Fibroblast of lung (primary cell): ENCODE data around the gene ARMC9. TPM values are rescaled to one million over a fixed set of nuclear protein-coding genes. Genes with fewer than 3 reads are reported as not detected.
"Not testable (repeated sequence)": the region's sequence is repeated elsewhere in the genome, so short reads cannot be mapped to it uniquely, and the experiment has no call there.

Experiments
- DNase-seq, 2 donors: peaks; one replicate each; pipeline versions ENCODE4 v3.0.0 to v3.0.0-alpha.2; 2010; ENCODE audit warnings: low read depth in 2 of 2
- H2AFZ ChIP-seq: 2 replicates; pipeline ENCODE4 v1.5.1; 2012; ENCODE audit warnings: low read length, control low read depth, inconsistent platforms
- H3K27ac ChIP-seq: 2 replicates; pipeline ENCODE4 v1.5.1; 2011; ENCODE audit warnings: low read length, control low read depth; ENCODE audit not compliant: insufficient read depth
- H3K27me3 ChIP-seq: 2 replicates; pipeline ENCODE4 v1.5.1; 2011; ENCODE audit warnings: mild to moderate bottlenecking, low read length; ENCODE audit not compliant: control insufficient read depth, insufficient read depth
- H3K36me3 ChIP-seq: 2 replicates; pipeline ENCODE4 v1.5.1; 2011; ENCODE audit warnings: low read length; ENCODE audit not compliant: control insufficient read depth, insufficient read depth
- H3K4me1 ChIP-seq: 2 replicates; pipeline ENCODE4 v1.5.1; 2011; ENCODE audit warnings: low read length; ENCODE audit not compliant: control insufficient read depth, insufficient read depth; ENCODE audit errors: extremely low read depth
- H3K4me2 ChIP-seq: 2 replicates; pipeline ENCODE4 v1.5.1; 2011; ENCODE audit warnings: low read length, control low read depth; ENCODE audit not compliant: insufficient read depth; ENCODE audit errors: extremely low read depth
- H3K4me3 ChIP-seq, 4 experiments: fragments of 200-600 bp in 1 of 4; sonication (generic) in 1 of 4; replicated peaks in 1 of 4; 2 replicates each; pipeline ENCODE4 v1.5.1; 2011 to 2016; ENCODE audit warnings: low read length in 4 of 4, low read depth in 3 of 4, mild to moderate bottlenecking in 3 of 4, control low read depth in 2 of 4, inconsistent platforms in 1 of 4, mixed read lengths in 1 of 4; ENCODE audit not compliant: insufficient read depth in 1 of 4; ENCODE audit errors: control extremely low read depth in 1 of 4
- H3K79me2 ChIP-seq: 2 replicates; pipeline ENCODE4 v1.5.1; 2012; ENCODE audit warnings: mild to moderate bottlenecking, low read length, inconsistent platforms; ENCODE audit not compliant: control insufficient read depth, insufficient read depth
- H3K9ac ChIP-seq: 2 replicates; pipeline ENCODE4 v1.5.1; 2011; ENCODE audit warnings: mild to moderate bottlenecking, low read length, control low read depth; ENCODE audit not compliant: insufficient read depth
- H3K9me3 ChIP-seq: 2 replicates; pipeline ENCODE4 v1.5.1; 2012; ENCODE audit warnings: low read depth, low read length; ENCODE audit not compliant: control insufficient read depth, insufficient read depth
- H4K20me1 ChIP-seq: 2 replicates; pipeline ENCODE4 v1.5.1; 2011; ENCODE audit warnings: low read length; ENCODE audit not compliant: control insufficient read depth, insufficient read depth; ENCODE audit errors: extremely low read depth
- EZH2 ChIP-seq: IDR thresholded peaks from 2 replicates; pipeline ENCODE4 v1.5.1; 2012; ENCODE audit warnings: low read length, control low read depth, mild to moderate bottlenecking; ENCODE audit errors: missing control alignments
- polyA plus RNA-seq, 2 donors: library from polyadenylated mRNA; depleted of rRNA in 1 of 2; stranded (reverse) in 1 of 2; unstranded in 1 of 2; fragments of >200 nt; gene quantifications; 2 replicates each; pipeline ENCODE4 v1.2.1, GENCODE V29; 2011 to 2012; ENCODE audit warnings: missing spikeins in 1 of 2
- total RNA-seq: library from RNA; depleted of rRNA; stranded (reverse); fragments of >200 nt; gene quantifications from 2 replicates; pipeline ENCODE4 v1.2.1, GENCODE V29; 2014
- TF ChIP-seq, protein P1 (sequence below), 2 donors: IDR thresholded peaks in 1 of 2; conservative IDR thresholded peaks in 1 of 2; 1 replicate in 1 of 2; 2 replicates in 1 of 2; pipeline ENCODE4 v1.5.1; 2011 to 2012; ENCODE audit warnings: low read length in 2 of 2, control low read depth in 1 of 2, inconsistent platforms in 1 of 2, low read depth in 1 of 2, mild to moderate bottlenecking in 1 of 2

Gene ARMC9
- total and polyA plus RNA-seq, 2 donors (not counting 1 experiment from before 2014, with no cell fraction given): 68.4 to 153 TPM

DNA sequence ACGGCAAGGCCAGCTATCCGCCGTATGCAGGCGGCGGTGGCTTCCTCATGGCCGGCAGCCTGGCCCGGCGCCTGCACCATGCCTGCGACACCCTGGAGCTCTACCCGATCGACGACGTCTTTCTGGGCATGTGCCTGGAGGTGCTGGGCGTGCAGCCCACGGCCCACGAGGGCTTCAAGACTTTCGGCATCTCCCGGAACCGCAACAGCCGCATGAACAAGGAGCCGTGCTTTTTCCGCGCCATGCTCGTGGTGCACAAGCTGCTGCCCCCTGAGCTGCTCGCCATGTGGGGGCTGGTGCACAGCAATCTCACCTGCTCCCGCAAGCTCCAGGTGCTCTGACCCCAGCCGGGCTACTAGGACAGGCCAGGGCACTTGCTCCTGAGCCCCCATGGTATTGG is 200.2 kb downstream of the ARMC9 start:
- no peaks in the 10 kb centered on the region for H3K79me2 ChIP-seq
- H3K9ac ChIP-seq: no peak overlapping the region
- H3K27ac ChIP-seq: no peak overlapping the region
- no peak overlapping the region for H3K4me3 ChIP-seq
- peaks cover 27% of the 10 kb centered on the region for H3K27me3 ChIP-seq
- no peaks in the 10 kb centered on the region for H4K20me1 ChIP-seq
- no peak overlapping the region for H2AFZ ChIP-seq
- no peak for DNase-seq
- H3K4me1 ChIP-seq: no peaks in the 10 kb centered on the region
- TF ChIP-seq, protein P1, sequence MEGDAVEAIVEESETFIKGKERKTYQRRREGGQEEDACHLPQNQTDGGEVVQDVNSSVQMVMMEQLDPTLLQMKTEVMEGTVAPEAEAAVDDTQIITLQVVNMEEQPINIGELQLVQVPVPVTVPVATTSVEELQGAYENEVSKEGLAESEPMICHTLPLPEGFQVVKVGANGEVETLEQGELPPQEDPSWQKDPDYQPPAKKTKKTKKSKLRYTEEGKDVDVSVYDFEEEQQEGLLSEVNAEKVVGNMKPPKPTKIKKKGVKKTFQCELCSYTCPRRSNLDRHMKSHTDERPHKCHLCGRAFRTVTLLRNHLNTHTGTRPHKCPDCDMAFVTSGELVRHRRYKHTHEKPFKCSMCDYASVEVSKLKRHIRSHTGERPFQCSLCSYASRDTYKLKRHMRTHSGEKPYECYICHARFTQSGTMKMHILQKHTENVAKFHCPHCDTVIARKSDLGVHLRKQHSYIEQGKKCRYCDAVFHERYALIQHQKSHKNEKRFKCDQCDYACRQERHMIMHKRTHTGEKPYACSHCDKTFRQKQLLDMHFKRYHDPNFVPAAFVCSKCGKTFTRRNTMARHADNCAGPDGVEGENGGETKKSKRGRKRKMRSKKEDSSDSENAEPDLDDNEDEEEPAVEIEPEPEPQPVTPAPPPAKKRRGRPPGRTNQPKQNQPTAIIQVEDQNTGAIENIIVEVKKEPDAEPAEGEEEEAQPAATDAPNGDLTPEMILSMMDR (conservative IDR thresholded peaks at IDR 0.05 in 1 of 2, IDR thresholded peaks at IDR 0.05 in 1 of 2; ENCODE audit: low read depth in 1 of 2, low read length in 2 of 2): no peak
- no peak for TF ChIP-seq EZH2
- no peak overlapping the region for H3K4me2 ChIP-seq
- no peaks in the 10 kb centered on the region for H3K36me3 ChIP-seq
- H3K9me3 ChIP-seq: no peaks in the 10 kb centered on the region

DNA sequence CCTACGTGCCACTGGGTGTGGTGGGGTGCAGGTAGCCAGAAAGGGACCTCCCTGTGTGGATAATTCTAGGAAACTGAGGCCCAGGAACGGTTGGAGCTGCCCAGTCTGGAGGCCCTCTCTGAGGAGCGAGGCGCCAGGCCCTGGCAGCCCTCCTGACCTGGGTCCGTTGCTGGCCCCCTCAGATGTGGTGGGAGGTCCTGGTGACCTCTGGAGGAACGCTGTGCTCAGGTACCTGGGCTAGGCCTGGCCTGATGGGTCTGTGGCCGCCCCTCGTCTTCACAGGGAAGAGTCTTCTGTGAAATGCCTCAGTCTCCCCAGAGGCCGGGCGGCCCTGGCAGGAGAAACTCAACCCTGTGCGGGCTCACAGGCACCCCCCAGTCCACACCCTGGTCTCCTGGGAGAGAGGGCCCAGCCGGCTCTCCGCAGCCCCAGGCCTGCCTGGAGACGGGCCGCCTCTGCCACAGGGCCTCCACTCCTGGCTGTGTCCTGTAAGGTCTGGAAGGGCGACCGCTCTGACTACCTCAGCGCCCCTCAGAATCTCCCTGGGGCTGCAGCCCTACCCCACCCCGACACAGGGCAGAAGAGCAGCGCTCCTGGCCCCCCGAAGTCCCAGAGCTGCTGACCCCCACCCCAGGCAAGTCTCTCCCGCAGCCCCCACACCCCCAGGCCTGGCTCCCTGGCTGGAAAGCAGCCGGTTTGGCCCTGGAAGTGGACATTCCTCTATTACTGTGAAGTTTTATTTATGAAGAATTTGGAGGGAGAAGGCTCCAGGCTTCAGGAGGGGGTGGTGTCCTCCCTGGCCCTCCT is 200.8 kb downstream of the ARMC9 start:
- H3K79me2 ChIP-seq: no peaks in the 10 kb centered on the region
- no peak overlapping the region for H3K9ac ChIP-seq
- H3K4me2 ChIP-seq: no peak overlapping the region
- no peaks in the 10 kb centered on the region for H3K4me1 ChIP-seq
- no peaks in the 10 kb centered on the region for H3K9me3 ChIP-seq
- no peaks in the 10 kb centered on the region for H4K20me1 ChIP-seq
- TF ChIP-seq EZH2: no peak
- TF ChIP-seq, protein P1 (conservative IDR thresholded peaks at IDR 0.05 in 1 of 2, IDR thresholded peaks at IDR 0.05 in 1 of 2; ENCODE audit: low read depth in 1 of 2, low read length in 2 of 2): no peak
- no peaks in the 10 kb centered on the region for H3K36me3 ChIP-seq
- H3K27ac ChIP-seq: no peak overlapping the region
- no peak overlapping the region for H2AFZ ChIP-seq
- no peak for DNase-seq
- peaks cover 26% of the 10 kb centered on the region for H3K27me3 ChIP-seq
- no peak overlapping the region for H3K4me3 ChIP-seq

DNA sequence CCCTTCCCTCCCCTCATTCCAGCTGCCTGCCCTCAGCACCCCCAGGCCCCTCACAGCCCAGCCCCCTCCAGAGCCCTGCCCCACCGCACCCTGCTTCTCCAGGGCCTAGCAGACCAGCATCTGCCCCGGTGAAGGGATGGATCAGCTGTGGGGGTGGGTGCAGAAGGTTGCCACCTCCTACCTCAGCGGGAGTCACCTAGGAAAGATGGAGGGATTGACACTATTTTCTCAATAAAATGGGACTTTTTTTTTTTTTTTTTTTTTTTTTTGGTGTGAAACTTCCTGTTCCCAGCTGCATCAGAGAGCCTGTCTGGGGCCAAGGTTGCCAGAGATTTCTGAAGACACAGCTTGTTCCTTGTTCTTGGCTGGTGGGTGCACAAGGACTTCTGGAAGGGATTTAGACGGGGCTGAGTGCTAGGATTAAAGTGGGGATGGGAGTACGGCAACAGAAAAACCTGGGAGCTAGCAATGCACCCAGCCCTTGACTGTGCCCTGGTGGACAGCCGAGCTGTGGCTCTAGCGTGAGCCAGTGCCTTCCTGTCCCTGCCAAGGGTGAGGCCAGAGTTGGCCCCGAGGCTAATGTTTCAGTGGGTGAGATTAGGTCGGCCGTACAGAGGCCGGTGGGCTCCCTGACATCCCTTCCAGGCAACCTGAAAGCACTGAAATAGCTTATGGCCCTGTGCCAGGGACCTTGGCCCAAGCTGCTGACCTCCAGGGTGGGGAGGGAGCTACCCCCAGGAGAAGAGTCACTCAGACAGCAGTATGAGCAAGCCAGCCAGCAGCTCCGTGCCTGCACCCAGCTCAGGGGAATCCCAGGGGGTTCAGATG is 201.6 kb downstream of the ARMC9 start:
- Histone ChIP-seq H3K4me1 (no peaks in the 10 kb centered on the region), H3K27ac (no peak overlapping the region), H3K79me2 (no peaks in the 10 kb centered on the region), H3K27me3 (peaks cover 18% of the 10 kb centered on the region), H3K9me3 (no peaks in the 10 kb centered on the region), H3K9ac (no peak overlapping the region), H3K4me2 (no peak overlapping the region), H4K20me1 (no peaks in the 10 kb centered on the region), H3K4me3 (no peak overlapping the region), H2AFZ (no peak overlapping the region), H3K36me3 (no peaks in the 10 kb centered on the region)
- TF ChIP-seq, protein P1 (conservative IDR thresholded peaks at IDR 0.05 in 1 of 2, IDR thresholded peaks at IDR 0.05 in 1 of 2; ENCODE audit: low read depth in 1 of 2, low read length in 2 of 2): peak in 1 of 2 donors; percentile 21
- no peak for TF ChIP-seq EZH2
- peak in 1 of 2 donors; percentile 19 for DNase-seq

DNA sequence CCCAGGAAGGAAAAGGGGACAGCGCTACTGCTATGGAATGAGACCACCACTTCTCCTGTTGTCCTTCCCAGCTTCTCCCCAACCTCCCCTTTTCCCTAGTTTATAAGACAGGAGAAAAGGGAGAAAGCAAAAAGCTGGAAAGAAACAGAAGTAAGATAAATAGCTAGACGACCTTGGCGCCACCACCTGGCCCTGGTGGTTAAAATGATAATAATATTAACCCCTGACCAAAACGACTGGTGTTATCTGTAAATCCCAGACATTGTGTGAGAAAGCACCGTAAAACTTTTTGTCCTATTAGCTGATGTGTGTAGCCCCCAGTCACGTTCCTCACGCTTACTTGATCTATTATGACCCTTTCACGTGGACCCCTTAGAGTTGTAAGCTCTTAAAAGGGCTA is 202.2 kb downstream of the ARMC9 start:
- not testable (repeated sequence) for H3K9me3 ChIP-seq, H3K36me3 ChIP-seq, H3K4me2 ChIP-seq, H2AFZ ChIP-seq, H3K79me2 ChIP-seq, H3K4me3 ChIP-seq, H3K9ac ChIP-seq, H3K4me1 ChIP-seq, H3K27ac ChIP-seq, DNase-seq, H4K20me1 ChIP-seq
- H3K27me3 ChIP-seq: peaks cover 14% of the 10 kb centered on the region
